Tibial nerve (tissue), 4 donors: Measurements from ENCODE around the gene PSTPIP1.

Experiments
- EP300 ChIP-seq, 2 donors: sonication (generic); formaldehyde crosslinking; IDR thresholded peaks; one replicate each; pipeline ENCODE4 v1.6.1; 2017; ENCODE audit warnings: antibody characterized with exemption in 2 of 2, mild to moderate bottlenecking in 1 of 2
- POLR2A ChIP-seq, 2 donors: fragments of 450-650 bp; IDR thresholded peaks; one replicate each; pipeline ENCODE4 v1.6.1; 2017; ENCODE audit warnings: antibody characterized with exemption in 2 of 2, mild to moderate bottlenecking in 2 of 2, moderate library complexity in 2 of 2
- TF ChIP-seq, protein P1 (sequence below), 5 experiments: fragments of 200-600 bp in 3 of 5; fragments of 450-650 bp in 2 of 5; sonication (generic) in 3 of 5; IDR thresholded peaks; one replicate each; pipeline ENCODE4 v1.5.1; 2016 to 2019; ENCODE audit warnings: antibody characterized with exemption in 5 of 5, mild to moderate bottlenecking in 3 of 5, moderate library complexity in 2 of 5

DNA sequence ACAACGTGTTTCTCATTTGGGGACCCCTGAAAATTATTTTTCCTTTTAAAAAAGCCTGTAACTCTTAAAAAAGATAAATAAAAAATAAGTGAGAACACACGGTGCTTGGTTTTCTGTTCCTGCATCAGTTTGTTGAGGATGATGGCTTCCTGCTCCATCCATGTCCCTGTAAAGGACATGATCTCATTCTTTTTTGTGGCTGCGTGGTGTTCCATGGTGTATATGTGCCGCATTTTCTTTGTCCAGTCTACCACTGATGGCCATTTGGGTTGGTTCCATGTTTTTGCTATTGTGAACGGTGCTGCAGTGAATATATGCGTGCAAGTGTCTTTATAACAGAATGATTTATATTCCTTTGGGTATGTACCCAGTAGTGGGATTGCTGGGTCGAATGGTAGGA is 73.7 kb downstream of the PSTPIP1 start:
- TF ChIP-seq, protein P1, sequence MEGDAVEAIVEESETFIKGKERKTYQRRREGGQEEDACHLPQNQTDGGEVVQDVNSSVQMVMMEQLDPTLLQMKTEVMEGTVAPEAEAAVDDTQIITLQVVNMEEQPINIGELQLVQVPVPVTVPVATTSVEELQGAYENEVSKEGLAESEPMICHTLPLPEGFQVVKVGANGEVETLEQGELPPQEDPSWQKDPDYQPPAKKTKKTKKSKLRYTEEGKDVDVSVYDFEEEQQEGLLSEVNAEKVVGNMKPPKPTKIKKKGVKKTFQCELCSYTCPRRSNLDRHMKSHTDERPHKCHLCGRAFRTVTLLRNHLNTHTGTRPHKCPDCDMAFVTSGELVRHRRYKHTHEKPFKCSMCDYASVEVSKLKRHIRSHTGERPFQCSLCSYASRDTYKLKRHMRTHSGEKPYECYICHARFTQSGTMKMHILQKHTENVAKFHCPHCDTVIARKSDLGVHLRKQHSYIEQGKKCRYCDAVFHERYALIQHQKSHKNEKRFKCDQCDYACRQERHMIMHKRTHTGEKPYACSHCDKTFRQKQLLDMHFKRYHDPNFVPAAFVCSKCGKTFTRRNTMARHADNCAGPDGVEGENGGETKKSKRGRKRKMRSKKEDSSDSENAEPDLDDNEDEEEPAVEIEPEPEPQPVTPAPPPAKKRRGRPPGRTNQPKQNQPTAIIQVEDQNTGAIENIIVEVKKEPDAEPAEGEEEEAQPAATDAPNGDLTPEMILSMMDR (IDR thresholded peaks at IDR 0.05): no peak
- TF ChIP-seq POLR2A (IDR thresholded peaks at IDR 0.05) (no peak), EP300 (IDR thresholded peaks at IDR 0.05) (no peak)
